MG63 (cell line): ENCODE measurements around the gene NPAS1. TPM values are rescaled to one million over a fixed set of nuclear protein-coding genes. Genes with fewer than 3 reads are reported as not detected.

Experiments used
- DNase-seq: peaks from one replicate; pipeline ENCODE4 v3.0.0-alpha.2; 2020
- H3K27me3 ChIP-seq: fragments of 250-450 bp; sonication (Bioruptor Pico); 2 replicates; pipeline ENCODE4 v1.5.1; 2020; ENCODE audit warnings: mild to moderate bottlenecking, moderate library complexity
- H3K36me3 ChIP-seq: fragments of 250-450 bp; sonication (Bioruptor Pico); 2 replicates; pipeline ENCODE4 v1.5.1; 2020; ENCODE audit warnings: mild to moderate bottlenecking, moderate library complexity
- H3K4me3 ChIP-seq: fragments of 250-450 bp; sonication (Bioruptor Pico); 2 replicates; pipeline ENCODE4 v1.5.1; 2020; ENCODE audit warnings: mild to moderate bottlenecking, moderate library complexity
- H3K9me3 ChIP-seq: fragments of 250-450 bp; sonication (Bioruptor Pico); 2 replicates; pipeline ENCODE4 v1.5.1; 2020; ENCODE audit warnings: mild to moderate bottlenecking, moderate library complexity
- total RNA-seq: library from RNA; depleted of rRNA; stranded (reverse); fragments of >200 nt; shearing (Covaris generic); gene quantifications from 2 replicates; pipeline ENCODE4 v1.2.3, GENCODE V29; 2014; ENCODE audit warnings: low replicate concordance

Gene NPAS1
- total RNA-seq, 1 experiment from 2014 or later: 0.33 TPM

- H3K36me3 ChIP-seq: no peaks in the 10 kb centered on the region
- H3K27me3 ChIP-seq: no peaks in the 10 kb centered on the region
- no peak overlapping the region for H3K4me3 ChIP-seq
- H3K9me3 ChIP-seq: no peaks in the 10 kb centered on the region
- no peak for DNase-seq
These were observed 36.8 kb downstream of the NPAS1 start for GRCh38 chr19:47056411-47056810.

GRCh38 chr19:47057328-47057727 is 37.7 kb downstream of the NPAS1 start:
- Histone ChIP-seq H3K36me3 (peaks cover 1% of the 10 kb centered on the region; the same call in 1 of the 2 replicates), H3K9me3 (no peaks in the 10 kb centered on the region), H3K4me3 (no peak overlapping the region), H3K27me3 (no peaks in the 10 kb centered on the region)
- DNase-seq: no peak

GRCh38 chr19:47058621-47059022 is 39.0 kb downstream of the NPAS1 start:
- Histone ChIP-seq H3K4me3 (no peak overlapping the region), H3K36me3 (peaks cover 2% of the 10 kb centered on the region; the same call in 1 of the 2 replicates), H3K9me3 (no peaks in the 10 kb centered on the region), H3K27me3 (no peaks in the 10 kb centered on the region)
- no peak for DNase-seq

GRCh38 chr19:47063874-47064273 is 44.2 kb downstream of the NPAS1 start:
- no peaks in the 10 kb centered on the region for H3K27me3 ChIP-seq
- DNase-seq: no peak
- no peaks in the 10 kb centered on the region for H3K9me3 ChIP-seq
- no peak overlapping the region for H3K4me3 ChIP-seq
- peaks cover 37% of the 10 kb centered on the region for H3K36me3 ChIP-seq

- Histone ChIP-seq H3K27me3 (no peaks in the 10 kb centered on the region), H3K9me3 (no peaks in the 10 kb centered on the region), H3K36me3 (peaks cover 38% of the 10 kb centered on the region), H3K4me3 (no peak overlapping the region)
- DNase-seq: no peak
These were observed 45.6 kb downstream of the NPAS1 start for GRCh38 chr19:47065242-47065641.

GRCh38 chr19:47066376-47067214 is 47.0 kb downstream of the NPAS1 start:
- DNase-seq: no peak
- Histone ChIP-seq H3K9me3 (no peaks in the 10 kb centered on the region), H3K36me3 (peaks cover 49% of the 10 kb centered on the region), H3K27me3 (no peaks in the 10 kb centered on the region), H3K4me3 (no peak overlapping the region)

GRCh38 chr19:47067215-47067847 is 47.7 kb downstream of the NPAS1 start:
- Histone ChIP-seq H3K27me3 (no peaks in the 10 kb centered on the region), H3K9me3 (no peaks in the 10 kb centered on the region), H3K4me3 (no peak overlapping the region), H3K36me3 (peaks cover 54% of the 10 kb centered on the region)
- no peak for DNase-seq

- peaks cover 61% of the 10 kb centered on the region for H3K36me3 ChIP-seq
- no peak overlapping the region for H3K4me3 ChIP-seq
- DNase-seq: no peak
- H3K9me3 ChIP-seq: no peaks in the 10 kb centered on the region
- H3K27me3 ChIP-seq: no peaks in the 10 kb centered on the region
These were observed 48.6 kb downstream of the NPAS1 start for GRCh38 chr19:47068246-47068645.

GRCh38 chr19:47068876-47069406 is 49.3 kb downstream of the NPAS1 start:
- Histone ChIP-seq H3K9me3 (no peaks in the 10 kb centered on the region), H3K36me3 (peaks cover 61% of the 10 kb centered on the region), H3K4me3 (no peak overlapping the region), H3K27me3 (no peaks in the 10 kb centered on the region)
- DNase-seq: no peak

- no peak overlapping the region for H3K4me3 ChIP-seq
- peaks cover 62% of the 10 kb centered on the region for H3K36me3 ChIP-seq
- no peaks in the 10 kb centered on the region for H3K9me3 ChIP-seq
- no peaks in the 10 kb centered on the region for H3K27me3 ChIP-seq
- no peak for DNase-seq
These were observed 50.2 kb downstream of the NPAS1 start for GRCh38 chr19:47069795-47070194.

GRCh38 chr19:47070756-47071155 is 51.1 kb downstream of the NPAS1 start:
- Histone ChIP-seq H3K9me3 (no peaks in the 10 kb centered on the region), H3K27me3 (no peaks in the 10 kb centered on the region), H3K36me3 (peaks cover 62% of the 10 kb centered on the region), H3K4me3 (no peak overlapping the region)
- no peak for DNase-seq

- Histone ChIP-seq H3K4me3 (no peak overlapping the region), H3K9me3 (no peaks in the 10 kb centered on the region), H3K36me3 (peaks cover 63% of the 10 kb centered on the region), H3K27me3 (no peaks in the 10 kb centered on the region)
- no peak for DNase-seq
These were observed 52.1 kb downstream of the NPAS1 start for GRCh38 chr19:47071731-47072130.

- no peak for DNase-seq
- Histone ChIP-seq H3K36me3 (peaks cover 66% of the 10 kb centered on the region), H3K4me3 (no peak overlapping the region), H3K9me3 (no peaks in the 10 kb centered on the region), H3K27me3 (no peaks in the 10 kb centered on the region)
These were observed 52.7 kb downstream of the NPAS1 start for GRCh38 chr19:47072323-47072722.

GRCh38 chr19:47073574-47073973 is 53.9 kb downstream of the NPAS1 start:
- Histone ChIP-seq H3K27me3 (no peaks in the 10 kb centered on the region), H3K9me3 (no peaks in the 10 kb centered on the region), H3K36me3 (peaks cover 72% of the 10 kb centered on the region), H3K4me3 (no peak overlapping the region)
- no peak for DNase-seq

- H3K9me3 ChIP-seq: no peaks in the 10 kb centered on the region
- H3K27me3 ChIP-seq: no peaks in the 10 kb centered on the region
- H3K36me3 ChIP-seq: peaks cover 80% of the 10 kb centered on the region
- no peak overlapping the region for H3K4me3 ChIP-seq
- DNase-seq: no peak
These were observed 55.0 kb downstream of the NPAS1 start for GRCh38 chr19:47074621-47075020.

GRCh38 chr19:47075179-47075810 is 55.7 kb downstream of the NPAS1 start:
- no peaks in the 10 kb centered on the region for H3K9me3 ChIP-seq
- DNase-seq: no peak
- H3K4me3 ChIP-seq: no peak overlapping the region
- no peaks in the 10 kb centered on the region for H3K27me3 ChIP-seq
- peaks cover 85% of the 10 kb centered on the region for H3K36me3 ChIP-seq

GRCh38 chr19:47075941-47076340 is 56.3 kb downstream of the NPAS1 start:
- Histone ChIP-seq H3K9me3 (no peaks in the 10 kb centered on the region), H3K36me3 (peaks cover 84% of the 10 kb centered on the region), H3K27me3 (no peaks in the 10 kb centered on the region), H3K4me3 (no peak overlapping the region)
- no peak for DNase-seq
